Measurements from ENCODE around the gene CRYBG2. TPM values are rescaled to one million over a fixed set of nuclear protein-coding genes. Genes with fewer than 3 reads are reported as not detected.
"Not testable (repeated sequence)": the region's sequence is repeated elsewhere in the genome, so short reads cannot be mapped to it uniquely, and the experiment has no call there.

CRYBG2 gene
- total RNA-seq, 2 donors from 2014 or later: 0.52 TPM; not detected in 1

GRCh38 chr1:26330276-26330675 is 23.7 kb downstream of the CRYBG2 start:
- intact Hi-C loops (cut with DNase I): no loop called here
- no peak for DNase-seq (ENCODE audit: low spot score)

GRCh38 chr1:26329380-26329779 is 24.6 kb downstream of the CRYBG2 start:
- intact Hi-C loops (cut with DNase I): loop anchor here in 1 of 2 donors (10.0 kb wide), 1 partner anchor 225 kb away; no protein-coding TSS in a partner anchor
- DNase-seq (ENCODE audit: low spot score): not testable (repeated sequence)

DNA sequence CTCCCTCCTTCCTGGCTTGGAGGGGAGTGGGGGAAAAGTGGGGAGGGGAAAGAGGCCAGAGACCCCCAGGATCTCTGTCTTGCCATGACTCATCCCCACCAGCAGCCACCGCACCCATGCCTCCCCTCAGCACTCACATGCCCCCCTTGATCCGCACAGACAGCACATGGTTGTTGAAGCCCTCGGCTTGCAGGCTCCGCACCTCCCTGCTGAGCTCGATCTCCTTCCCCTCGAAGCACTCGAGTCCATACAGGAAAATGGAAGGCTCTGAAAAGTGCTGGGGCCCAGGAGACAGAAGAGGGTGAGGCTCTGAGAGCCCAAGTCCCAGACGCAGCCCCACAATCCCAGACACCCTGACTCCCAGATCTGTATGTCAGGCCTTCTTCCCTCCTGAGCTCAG is 25.3 kb downstream of the CRYBG2 start:
- intact Hi-C loops (cut with DNase I): loop anchor here in 1 of 2 donors (10.0 kb wide), 1 partner anchor 224 kb away; no protein-coding TSS in a partner anchor
- no peak for DNase-seq (ENCODE audit: low spot score)

- intact Hi-C loops (cut with DNase I): loop anchor here in 1 of 2 donors (10.0 kb wide), 1 partner anchor 223 kb away; no protein-coding TSS in a partner anchor
- DNase-seq (ENCODE audit: low spot score): no peak
These were observed 26.0 kb downstream of the CRYBG2 start for GRCh38 chr1:26327956-26328362.

DNA sequence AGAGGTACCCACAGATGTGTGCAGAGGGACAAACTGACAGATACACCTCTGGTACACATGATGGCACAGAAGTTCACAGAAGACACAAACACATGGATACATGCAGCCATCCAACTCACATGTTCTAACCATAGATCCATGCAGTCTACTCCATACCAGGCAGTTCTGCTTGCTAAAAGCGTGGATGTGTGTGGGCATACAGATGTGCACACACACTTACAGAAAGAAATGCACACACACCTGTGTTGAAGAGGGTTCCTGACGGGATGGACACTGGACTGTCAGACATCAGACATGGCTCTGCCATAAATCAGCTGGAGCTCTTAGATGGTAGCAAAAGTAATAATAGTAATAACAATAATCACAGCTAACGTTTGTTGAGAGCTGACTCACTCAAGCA is 29.4 kb downstream of the CRYBG2 start:
- DNase-seq (ENCODE audit: low spot score): no peak
- intact Hi-C loops (cut with DNase I): loop anchor here (5.0 to 10.0 kb wide), 4 partner anchors 37 to 220 kb away; partner anchors contain the start of genes C1orf232 (in 1 of the 2) and ZNF593 (in 1 of the 2)

DNA sequence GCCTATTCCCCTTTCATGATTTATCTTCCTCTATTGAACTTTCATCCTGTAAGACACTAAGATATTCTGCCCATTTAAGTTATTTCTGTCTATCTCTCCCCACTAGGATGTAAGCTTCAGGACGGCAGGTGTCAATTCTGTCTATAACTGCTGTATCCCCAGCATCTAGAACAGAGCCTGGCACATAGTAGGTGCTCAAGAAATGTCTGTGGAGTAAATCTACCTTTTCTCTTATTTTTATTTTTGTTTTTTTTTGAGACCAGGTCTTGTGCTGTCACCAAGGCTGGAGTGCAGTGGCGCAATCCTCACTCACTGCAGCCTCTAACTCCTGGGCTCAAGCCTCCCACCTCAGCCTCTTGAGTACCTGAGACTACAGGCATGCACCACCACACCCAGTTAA is 30.5 kb downstream of the CRYBG2 start:
- intact Hi-C loops (cut with DNase I): loop anchor here (2.0 to 10.0 kb wide), 5 partner anchors 36 to 219 kb away; partner anchors contain the start of genes C1orf232 (in 1 of the 2) and ZNF593 (in 1 of the 2)
- DNase-seq (ENCODE audit: low spot score): no peak

DNA sequence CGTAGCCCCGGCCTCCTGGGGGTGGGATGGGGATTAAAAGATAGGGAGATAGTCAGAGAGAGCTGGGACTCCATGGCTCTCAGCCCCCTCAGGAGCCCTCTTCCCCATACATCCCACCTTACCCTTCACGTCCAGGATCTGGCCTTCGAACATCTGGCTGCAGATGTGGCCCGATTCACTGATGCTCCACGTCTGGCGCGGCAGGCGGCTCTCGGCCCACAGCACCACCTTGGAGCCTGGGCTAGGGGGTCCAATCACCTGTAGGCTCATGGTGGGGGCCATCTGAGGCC is 31.9 kb downstream of the CRYBG2 start:
- intact Hi-C loops (cut with DNase I): loop anchor here (2.0 to 10.0 kb wide), 5 partner anchors 35 to 217 kb away; partner anchors contain the start of genes C1orf232 (in 1 of the 2) and ZNF593 (in 1 of the 2)
- no peak for DNase-seq (ENCODE audit: low spot score)

DNA sequence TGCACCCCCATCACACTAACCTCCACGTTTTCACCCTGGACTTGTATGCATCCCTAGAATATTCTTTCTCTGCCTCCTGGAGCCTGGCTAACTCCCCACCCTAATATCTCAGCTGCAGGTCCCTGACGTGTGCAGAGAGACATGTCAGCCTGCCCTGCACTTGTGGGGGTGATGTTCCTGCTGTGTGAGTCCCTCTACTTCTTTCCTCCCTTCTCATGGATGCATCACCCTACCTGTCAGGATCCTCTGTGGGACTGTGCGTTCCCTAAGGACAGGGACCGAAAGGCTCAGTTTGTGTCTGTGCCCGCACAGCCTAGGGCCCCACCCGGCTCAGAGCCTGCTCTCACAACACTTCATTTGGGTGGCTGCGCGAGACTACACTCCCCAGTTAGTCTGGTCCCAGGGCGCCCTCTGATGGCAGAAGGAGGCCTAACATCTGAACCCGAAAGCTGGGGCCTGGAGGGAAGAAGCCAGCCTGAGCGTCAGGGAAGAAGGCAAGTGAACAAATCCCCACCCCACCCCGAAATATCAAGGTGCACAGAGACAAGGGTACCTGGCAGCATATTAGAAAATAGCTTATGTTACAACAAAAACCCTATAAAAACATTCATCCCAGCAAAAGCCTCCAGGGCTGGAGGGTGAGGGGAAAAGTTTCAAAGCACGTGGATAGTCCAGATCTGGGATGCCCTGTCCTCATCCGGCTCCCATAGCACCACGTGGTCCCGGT is 32.5 kb downstream of the CRYBG2 start:
- peak; percentile 98 for DNase-seq (ENCODE audit: low spot score)
- intact Hi-C loops (cut with DNase I): loop anchor here (2.0 to 10.0 kb wide), 5 partner anchors 34 to 217 kb away; partner anchors contain the start of genes C1orf232 (in 1 of the 2) and ZNF593 (in 1 of the 2)

GRCh38 chr1:26320896-26321295 is 33.0 kb downstream of the CRYBG2 start:
- intact Hi-C loops (cut with DNase I): loop anchor here (5.0 to 10.0 kb wide), 4 partner anchors 34 to 216 kb away; partner anchors contain the start of genes C1orf232 (in 1 of the 2) and ZNF593 (in 1 of the 2)
- no peak for DNase-seq (ENCODE audit: low spot score)

- intact Hi-C loops (cut with DNase I): no loop called here
- no peak for DNase-seq (ENCODE audit: low spot score)
These were observed 35.4 kb downstream of the CRYBG2 start for GRCh38 chr1:26318338-26319064.

DNA sequence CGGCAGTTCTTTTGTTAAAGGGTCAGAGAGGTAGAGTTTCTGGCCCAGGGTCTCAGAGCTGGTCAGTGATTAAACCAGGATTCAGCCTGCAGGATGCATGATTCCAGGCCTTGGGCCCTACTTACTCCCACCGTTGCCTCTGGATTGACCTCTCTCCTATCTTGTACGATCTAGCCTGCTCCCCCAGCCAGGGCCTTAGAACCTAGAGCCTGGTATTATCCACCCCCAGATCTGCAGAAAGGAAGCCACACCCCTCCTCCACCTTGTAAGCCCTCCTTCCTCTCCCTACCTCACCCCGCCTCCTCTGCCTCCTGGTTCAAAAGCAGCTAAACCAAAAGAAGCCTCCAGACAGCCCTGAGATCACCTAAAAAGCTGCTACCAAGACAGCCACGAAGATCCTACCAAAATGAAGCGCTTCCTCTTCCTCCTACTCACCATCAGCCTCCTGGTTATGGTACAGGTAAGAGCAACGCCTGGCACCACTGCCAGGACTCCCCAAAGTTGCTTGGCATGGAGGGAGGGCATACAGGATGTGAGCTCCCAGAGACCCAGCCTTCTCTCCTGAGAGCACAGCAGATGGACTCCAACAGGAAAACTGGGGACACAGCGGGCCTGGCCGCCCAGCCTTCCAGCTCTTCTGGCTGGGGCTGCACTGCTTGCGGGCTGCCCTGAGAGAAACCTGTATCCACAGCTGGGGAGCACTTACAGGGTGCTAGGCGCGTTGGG is 36.2 kb downstream of the CRYBG2 start, which contains the start of gene CD52:
Gene CD52 (plus strand): TSS at position 347 of the 726 bp plus-strand sequence. CDS start 60 bp downstream, at position 407.
- intact Hi-C loops (cut with DNase I): no loop called here
- DNase-seq (ENCODE audit: low spot score): no peak

DNA sequence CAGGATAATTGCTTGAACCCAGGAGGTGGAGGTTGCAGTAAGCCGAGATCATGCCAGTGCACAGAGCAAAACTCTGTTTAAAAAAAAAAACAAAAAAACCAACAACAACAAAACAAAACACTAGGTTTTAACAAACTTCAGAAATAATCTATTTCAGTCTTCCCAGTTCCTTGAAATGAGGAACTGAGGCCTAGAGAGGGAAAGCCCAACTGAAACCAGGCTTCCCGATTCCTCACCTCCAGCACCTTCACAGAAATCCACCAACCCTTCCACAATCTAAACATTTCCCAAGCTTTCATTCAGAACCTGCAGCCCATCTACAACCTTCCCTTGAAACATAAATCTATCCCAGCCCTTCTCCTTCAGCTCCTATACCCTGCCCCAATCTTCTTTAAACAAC is 36.8 kb downstream of the CRYBG2 start:
- intact Hi-C loops (cut with DNase I): no loop called here
- DNase-seq (ENCODE audit: low spot score): no peak

GRCh38 chr1:26315874-26316850 is 37.8 kb downstream of the CRYBG2 start:
- intact Hi-C loops (cut with DNase I): no loop called here
- no peak for DNase-seq (ENCODE audit: low spot score)

- intact Hi-C loops (cut with DNase I): no loop called here
- DNase-seq (ENCODE audit: low spot score): no peak
These were observed 39.4 kb downstream of the CRYBG2 start for GRCh38 chr1:26314501-26314900.

DNA sequence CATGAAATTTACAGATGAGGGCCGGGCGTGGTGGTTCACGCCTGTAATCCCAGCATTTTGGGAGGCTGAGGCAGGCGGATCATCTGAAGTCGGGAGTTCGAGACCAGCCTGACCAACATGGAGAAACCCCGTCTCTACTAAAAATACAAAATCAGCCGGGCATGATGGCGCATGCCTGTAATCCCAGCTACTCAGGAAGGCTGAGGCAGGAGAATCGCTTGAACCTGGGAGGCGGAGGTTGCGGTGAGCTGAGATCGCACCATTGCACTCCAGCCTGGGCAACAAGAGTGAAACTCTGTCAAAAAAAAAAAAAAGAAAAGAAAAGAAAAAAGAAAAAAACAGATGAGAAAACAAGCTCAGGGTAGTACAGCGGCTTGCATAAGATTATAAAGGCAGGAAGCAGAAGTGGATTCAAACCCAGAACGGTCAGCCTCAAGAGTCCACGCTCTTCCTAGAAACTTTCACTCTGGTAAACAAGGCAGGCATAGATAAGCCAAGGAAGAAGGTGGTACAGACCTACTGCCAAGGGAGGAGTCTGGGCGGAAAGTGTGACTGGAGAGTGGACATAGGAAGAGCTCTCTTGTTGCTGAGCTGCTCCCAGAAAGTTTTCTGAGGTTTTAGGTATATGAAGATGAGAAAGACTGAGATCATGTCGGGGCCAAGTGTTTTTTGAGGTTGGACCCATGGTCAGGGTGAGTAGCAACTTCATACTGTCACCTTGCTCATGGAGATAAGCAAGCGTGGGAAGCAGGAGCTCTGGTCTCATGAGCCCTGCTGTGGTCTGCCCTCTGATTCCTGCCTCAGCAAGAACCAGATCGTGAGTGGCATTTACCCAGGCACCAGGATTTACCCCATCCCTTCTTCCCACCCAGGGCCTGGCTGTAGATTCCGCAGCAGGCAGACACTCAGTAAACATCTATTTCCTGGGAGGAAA is 45.7 kb downstream of the CRYBG2 start:
- intact Hi-C loops (cut with DNase I); DNase-seq (ENCODE audit: low spot score): not testable (repeated sequence)

- no peak for DNase-seq (ENCODE audit: low spot score)
- intact Hi-C loops (cut with DNase I): no loop called here
These were observed 46.6 kb downstream of the CRYBG2 start for GRCh38 chr1:26307363-26307781.
